OCI-LY3 (cell line): Measurements from ENCODE around the gene IL1RL1.

Source experiments
- EZH2phosphoT487 ChIP-seq: fragments of 200-600 bp; shearing (Covaris generic); IDR thresholded peaks from 2 replicates; pipeline ENCODE4 v1.6.1; 2018; ENCODE audit warnings: antibody characterized with exemption, mixed run types, low read depth
- TF ChIP-seq, protein P1 (sequence below): fragments of 200-600, 300-600 bp; sonication (generic); IDR thresholded peaks from 2 replicates; pipeline ENCODE4 v1.5.1; 2014; ENCODE audit warnings: antibody characterized with exemption, low read length, low read depth

DNA sequence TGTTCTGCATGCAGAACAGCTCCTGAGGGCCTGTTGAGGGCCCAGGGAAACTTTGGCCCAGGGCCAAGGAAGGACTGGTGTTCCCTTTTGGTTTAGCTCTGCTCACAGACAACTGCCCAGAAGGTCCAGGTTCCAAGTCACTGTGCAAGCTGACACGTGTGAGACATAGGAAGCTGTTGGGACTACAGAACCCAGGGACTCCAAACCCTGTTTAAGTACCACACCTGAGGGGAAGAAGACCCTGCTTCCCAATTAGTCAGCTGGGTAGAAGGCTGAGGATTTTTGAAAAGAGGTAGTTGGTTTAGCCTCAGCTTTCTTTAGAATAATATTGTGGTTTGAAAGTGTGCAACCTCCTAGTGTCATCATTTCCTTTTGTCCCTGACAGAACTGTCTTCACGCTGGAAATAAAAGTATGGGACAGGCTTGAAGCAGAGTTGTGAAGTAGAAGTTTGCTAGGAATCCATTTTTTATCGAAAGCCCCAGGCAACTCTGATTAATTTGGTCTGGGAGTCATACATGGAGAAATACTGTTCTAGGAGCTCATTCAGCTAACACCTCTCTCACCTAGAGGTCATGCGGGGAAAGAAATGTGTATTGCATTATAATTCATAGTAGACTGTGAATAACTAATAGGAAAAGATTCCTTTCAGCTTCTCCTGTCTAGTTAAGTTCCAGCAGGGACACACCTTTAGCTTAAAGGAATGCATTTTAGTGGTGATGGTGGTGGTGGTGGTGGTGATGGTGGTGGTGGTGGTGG, 19.9 kb upstream of the IL1RL1 start:
- TF ChIP-seq, protein P1, sequence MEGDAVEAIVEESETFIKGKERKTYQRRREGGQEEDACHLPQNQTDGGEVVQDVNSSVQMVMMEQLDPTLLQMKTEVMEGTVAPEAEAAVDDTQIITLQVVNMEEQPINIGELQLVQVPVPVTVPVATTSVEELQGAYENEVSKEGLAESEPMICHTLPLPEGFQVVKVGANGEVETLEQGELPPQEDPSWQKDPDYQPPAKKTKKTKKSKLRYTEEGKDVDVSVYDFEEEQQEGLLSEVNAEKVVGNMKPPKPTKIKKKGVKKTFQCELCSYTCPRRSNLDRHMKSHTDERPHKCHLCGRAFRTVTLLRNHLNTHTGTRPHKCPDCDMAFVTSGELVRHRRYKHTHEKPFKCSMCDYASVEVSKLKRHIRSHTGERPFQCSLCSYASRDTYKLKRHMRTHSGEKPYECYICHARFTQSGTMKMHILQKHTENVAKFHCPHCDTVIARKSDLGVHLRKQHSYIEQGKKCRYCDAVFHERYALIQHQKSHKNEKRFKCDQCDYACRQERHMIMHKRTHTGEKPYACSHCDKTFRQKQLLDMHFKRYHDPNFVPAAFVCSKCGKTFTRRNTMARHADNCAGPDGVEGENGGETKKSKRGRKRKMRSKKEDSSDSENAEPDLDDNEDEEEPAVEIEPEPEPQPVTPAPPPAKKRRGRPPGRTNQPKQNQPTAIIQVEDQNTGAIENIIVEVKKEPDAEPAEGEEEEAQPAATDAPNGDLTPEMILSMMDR, result no peak
- no peak for TF ChIP-seq EZH2phosphoT487
